COLO829 (cell line): ENCODE results near the gene MOK.
"Not testable (repeated sequence)": the region's sequence is repeated elsewhere in the genome, so short reads cannot be mapped to it uniquely, and the experiment has no call there.

Experiments
- DNase-seq: peaks from one replicate; pipeline ENCODE4 v3.0.0; 2012; ENCODE audit warnings: low spot score

The MOK gene

GRCh38 chr14:102321456-102322422 lies 16.8 kb upstream of the MOK start:
- DNase-seq: no peak

DNA sequence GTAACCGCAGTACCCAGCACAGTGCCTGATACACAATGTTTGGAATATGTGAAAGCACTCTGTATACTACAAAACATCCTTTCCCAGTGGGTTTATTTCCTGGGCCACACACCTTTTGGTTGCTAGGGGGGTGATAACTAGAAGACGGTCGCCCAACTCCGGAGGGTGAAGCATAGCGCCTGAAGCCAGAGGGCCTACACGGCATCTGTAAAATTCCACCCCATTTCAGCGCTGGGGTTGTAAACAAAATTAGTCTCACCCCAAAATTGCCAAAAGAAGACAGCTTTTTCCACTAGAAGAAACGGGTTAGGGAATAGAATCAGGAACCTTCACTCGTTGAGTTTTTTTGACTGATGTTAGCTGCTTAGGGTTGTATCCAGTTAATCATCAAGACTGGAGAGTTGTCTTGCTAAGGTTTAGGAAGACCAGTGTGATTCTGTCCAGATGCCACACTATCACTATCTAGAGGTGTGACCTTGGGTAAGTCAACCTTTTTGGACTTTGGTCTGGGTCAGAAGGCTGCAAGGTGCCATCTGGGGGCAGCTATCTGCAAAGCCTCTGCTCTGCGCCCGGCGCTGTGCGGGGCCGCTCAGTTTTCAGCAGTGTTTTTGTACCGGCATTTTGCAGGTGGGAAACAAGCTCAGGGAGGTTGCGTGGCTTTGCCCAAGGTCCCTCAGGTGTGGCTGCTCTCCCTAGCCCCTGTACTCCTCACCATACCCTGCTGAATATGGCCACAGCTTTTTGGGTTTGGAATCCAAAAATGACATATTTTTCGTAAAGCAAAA lies 15.9 kb upstream of the MOK start:
- no peak for DNase-seq

GRCh38 chr14:102320033-102320660 lies 15.2 kb upstream of the MOK start:
- no peak for DNase-seq

DNA sequence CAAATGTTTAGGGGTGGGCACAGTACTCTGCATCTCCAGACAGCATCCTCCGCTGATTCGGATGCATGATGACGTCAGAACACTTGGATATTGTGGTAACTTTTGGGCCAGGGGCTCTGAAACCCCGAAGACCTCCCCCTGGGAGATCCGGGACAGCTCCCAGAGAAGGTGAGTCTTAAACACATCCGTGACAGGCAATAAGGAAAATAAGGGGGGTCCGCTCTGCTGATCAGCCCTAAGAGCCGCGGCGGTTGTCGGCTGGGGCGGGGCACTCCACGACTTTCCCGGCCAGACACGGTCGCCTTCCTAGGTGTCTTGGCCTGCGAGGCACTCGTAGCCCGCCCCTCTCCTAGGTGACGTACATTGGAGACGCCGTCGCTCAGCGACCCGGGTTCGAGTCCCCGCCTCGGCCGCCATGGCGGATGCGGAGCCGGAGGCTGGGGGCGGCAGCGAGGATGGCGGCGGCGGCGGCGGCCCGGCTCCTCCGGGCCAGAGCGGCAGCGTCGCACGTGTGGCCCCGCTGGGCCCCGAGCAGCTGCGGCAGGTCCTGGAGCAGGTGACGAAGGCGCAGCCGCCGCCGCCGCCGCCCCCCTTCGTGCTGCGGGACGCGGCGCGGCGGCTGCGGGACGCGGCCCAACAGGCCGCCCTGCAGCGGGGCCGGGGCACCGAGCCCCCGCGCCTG lies 14.5 kb upstream of the MOK start, which contains the start of gene ZNF839:
TSS of gene ZNF839 (plus strand) at position 396 of the 682 bp plus-strand sequence. CDS start at position 416, 20 bp downstream.
- DNase-seq: peak; percentile 87

DNA sequence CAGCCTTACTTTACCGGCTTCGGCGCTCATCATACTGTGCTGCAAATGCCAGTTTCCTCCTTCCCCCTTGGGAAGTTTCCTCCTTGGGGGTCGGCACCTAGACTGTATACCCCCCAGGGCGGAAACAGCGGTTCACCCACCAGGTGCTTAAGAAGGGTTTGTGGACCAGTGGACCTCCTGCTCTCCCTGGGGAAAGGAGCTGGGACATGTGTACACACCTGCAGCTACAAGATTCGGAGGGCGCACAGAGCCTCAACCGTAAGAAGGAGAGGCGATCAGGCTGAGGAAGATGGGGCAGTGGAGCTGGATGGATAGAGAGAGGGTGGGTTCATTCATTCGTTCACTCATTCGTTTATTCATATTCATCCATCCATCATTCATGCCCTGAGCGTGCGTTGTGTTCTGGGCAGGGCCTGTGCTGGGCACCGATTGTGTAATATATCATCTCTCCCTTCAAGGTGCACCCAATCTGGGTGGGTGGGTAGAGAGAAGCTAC lies 13.9 kb upstream of the MOK start:
- DNase-seq: no peak

DNA sequence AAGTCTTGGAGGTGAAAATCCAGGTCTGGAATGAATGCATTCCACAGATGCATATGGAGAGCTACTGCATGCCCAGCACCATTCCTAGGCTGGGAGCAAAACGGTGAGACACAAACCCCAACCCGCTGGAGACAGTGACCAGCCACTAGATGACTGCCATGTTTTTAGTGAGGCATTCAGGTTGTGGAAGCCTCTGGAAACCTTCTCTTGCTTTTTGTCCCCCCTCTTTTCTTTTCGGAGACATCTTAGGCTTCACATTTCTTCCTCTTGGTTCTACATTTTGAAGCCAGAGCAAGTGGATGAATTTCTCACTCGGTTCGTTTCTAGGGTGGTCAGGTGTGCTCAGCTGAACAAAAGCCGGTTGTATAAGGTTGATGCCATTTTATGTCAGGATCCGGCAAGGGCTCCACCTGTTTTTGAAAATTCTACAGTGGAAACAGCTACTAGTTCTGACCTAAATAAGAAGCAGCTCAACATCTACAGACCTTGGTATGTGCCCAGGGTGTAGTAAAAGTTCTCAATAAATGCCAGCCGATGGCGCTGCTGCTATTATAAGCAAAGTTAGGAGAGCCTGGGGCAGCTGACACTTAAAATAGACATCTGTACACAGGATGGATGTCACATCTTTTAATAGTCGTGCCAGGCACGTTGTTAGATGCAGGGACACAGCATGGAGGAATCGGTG lies 12.7 kb upstream of the MOK start:
- DNase-seq: peak; percentile 53

GRCh38 chr14:102316743-102317563 lies 12.0 kb upstream of the MOK start:
- peak; percentile 89 for DNase-seq

DNA sequence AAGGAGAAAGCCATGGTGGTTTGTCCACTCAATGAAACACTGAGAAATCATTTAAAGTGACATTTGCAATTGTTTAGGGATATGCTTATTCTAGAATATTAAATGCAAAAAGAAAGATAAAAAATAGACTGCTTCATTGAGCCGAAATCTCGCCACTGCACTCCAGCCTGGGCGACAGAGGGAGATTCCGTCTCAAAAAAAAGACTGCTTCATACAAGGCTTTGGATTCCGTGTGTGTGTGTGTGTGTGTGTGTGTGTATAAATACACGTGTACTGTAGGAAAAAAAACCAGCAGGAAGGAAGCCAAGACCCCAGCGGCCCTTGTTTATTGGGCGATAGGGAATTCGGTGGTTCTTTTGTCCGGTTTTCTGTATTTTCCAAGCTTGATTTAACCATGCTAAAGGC lies 11.4 kb upstream of the MOK start:
- DNase-seq: peak; percentile 41

DNA sequence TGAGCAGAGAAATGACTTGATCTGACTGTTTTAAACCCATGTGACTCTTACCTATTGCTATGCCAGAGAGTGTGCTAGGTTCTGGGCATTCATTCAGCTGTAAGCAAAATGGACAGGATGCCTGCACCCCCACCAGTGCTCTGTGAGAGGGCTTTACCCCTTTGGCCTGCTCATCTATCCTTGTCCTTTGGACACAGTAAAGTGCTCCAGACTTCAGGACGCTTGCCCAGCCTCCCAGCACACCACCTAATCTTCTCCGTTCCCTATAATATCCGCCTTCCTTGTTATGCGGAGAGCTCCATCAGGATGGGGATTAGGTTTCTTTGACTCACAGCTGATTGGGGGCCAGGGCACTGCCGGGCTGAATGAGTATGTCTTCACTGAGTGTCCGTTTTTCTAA lies 10.2 kb upstream of the MOK start:
- DNase-seq: no peak

DNA sequence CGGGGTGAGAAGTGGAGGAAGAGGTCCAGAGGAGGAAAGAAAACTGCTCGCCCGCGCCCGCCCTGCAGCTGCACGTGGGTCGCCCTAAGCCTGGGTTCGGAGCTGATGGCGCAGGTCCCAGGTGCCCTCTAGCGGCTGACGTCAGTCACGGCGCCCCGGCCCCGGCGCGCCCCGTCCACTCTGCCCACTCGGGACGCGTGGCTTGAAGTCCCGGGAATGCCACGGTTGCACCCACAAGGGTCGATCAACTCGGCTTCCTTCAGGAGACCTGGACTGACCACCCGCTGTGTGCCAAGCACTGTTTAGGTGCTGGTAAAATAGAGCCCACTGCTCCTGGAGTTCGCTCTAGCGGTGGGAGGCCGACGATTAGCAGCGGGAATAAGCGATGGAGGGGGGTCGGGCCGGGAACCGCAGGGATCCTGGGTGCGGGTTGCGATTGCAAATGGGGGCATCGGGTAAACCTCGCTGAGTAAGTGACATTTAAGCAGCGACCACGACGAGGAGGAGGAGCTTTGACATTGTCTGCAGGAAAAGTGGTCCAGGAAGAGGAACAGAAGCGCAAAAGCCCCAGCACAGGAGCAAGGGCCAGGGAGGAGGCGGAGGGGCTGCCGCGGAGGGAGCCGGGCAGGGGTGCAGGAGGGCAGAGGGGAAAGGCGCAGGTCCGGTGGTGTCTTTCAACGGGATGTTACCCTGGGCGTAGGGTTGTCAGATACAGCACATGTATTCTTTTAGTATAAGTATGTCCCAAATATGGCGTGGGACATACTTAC lies 9.5 kb upstream of the MOK start:
- peak; percentile 75 for DNase-seq

GRCh38 chr14:102303664-102304063 lies 1.3 kb downstream of the MOK start:
- DNase-seq: no peak

DNA sequence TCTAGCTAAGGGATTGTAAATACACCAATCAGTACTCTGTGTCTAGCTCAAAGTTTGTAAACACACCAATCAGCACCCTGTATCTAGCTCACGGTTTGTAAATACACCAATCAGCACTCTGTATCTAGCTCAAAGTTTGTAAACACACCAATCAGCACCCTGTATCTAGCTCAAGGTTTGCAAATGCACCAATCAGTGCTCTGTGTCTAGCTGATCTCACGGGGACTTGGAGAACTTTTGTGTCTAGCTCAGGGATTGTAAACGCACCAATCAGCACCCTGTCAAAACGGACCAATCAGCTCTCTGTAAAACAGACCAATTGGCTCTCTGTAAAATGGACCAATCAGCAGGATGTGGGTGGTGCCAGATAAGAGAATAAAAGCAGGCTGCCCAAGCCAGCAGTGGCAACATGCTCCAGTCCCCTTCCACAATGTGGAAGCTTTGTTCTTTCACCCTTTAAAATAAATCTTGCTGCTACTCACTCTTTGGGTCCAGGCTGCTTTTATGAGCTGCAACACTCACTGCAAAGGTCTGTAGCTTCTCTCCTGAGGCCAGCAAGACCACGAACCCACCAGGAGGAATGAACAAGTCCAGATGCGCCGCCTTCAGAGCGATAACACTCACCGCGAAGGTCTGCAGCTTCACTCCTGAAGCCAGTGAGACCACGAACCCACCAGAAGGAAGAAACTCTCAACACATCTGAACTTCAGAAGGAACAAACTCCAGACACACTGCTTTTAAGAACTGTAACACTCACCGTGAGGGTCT lies 6.5 kb downstream of the MOK start:
- DNase-seq: not testable (repeated sequence)

DNA sequence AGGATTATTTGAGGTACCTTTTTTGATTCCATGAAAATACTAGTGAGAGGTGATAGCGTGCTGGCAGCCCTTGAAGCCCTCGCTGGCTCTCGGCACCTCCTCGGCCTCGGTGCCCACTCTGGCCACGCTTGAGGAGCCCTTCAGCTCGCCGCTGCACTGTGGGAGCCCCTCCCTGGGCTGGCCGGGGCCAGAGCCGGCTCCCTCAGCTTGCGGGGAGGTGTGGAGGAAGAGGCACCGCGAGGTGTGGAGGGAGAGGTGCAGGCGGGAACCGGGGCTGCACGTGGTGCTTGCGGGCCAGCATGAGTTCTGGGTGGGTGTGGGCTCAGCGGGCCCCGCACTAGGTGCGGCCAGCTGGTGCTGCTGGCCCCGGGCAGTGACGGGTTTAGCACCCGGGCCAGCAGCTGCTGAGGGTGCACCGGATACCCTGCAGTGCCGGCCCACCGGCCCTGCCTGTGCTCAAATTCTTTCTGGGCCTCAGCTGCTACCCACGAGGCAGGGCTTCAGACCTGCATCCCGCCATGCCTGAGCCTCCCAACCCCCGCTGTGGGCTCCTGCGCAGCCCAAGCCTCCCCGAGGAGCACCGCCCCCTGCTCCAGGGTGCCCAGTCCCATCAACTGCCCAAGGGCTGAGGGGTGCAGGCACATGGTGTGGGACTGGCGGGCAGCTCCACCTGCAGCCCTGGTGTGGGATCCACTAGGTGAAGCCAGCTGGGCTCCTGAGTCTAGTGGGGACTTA lies 7.4 kb downstream of the MOK start:
- DNase-seq: no peak

- DNase-seq: no peak
Observed at GRCh38 chr14:102295270-102295669, 9.7 kb downstream of the MOK start.

GRCh38 chr14:102293781-102294180 lies 11.2 kb downstream of the MOK start:
- no peak for DNase-seq

DNA sequence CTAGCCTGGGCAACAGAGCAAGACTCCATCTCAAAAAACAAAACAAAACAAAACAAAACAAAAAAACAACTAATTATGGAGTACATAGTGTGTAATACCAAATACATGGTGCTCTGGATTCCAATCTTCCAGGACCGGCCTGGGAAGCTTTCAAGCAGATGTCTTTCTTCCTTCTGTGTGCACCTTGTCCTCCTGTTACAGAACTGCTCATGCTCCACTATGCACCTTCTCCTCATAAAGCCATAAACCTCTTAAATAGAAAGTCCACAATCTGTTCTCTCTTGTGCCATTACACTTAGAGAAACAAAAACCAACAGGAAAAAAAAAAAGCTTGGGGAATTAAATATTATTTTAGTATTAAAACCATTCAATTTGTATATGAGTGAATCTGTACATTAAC lies 12.5 kb downstream of the MOK start:
- DNase-seq: no peak

DNA sequence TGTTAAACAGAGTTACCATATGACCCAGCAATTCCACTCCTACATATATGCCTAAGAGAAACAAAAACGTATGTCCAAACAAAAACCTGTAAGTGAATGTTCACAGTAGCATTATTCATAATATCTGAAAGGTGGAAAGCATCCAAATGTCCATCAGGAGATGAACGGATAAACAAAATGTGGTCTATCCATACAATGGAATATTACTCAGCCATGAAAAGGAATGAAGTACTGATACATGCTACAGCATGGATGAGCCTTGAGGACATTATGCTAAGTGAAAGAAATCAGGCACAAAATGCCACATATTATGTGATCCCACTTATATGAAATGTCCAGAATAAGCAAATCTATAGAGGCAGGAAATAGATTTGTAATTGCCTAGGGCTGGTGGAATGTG lies 16.8 kb downstream of the MOK start:
- no peak for DNase-seq

DNA sequence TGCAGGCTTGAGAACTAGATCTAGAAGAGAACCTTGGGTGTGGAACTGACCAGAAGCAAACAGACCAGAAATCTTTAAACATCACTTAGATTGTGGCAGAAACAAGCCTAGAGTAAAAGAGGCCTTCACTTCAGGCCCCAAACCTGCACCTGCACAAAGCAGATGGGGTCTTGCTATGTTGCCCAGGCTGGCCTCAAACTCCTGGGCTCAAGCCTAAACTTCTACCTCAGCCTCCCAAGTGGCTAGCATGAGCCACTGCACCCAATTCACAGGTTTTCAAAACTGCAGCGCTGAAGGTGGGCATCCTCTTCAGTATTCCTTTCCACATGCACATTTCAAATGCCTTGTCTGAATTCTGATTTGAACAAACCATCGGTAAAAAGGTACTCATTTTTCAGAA lies 19.9 kb downstream of the MOK start:
- no peak for DNase-seq
